ENCODE data around the gene SETMAR.

The SETMAR gene

GRCh38 chr3:4340411-4341335 is 37.5 kb downstream of the SETMAR start:
- Histone ChIP-seq H2AFZ (ENCODE audit: low read depth, low read length) (0 out of 2 replicates have a peak overlapping the region, but pooled peaks have one; percentile 14), H3K4me1 (ENCODE audit: insufficient read depth, low read length) (no peaks in the 10 kb centered on the region), H3K9ac (ENCODE audit: low read depth, low read length) (no peak overlapping the region), H3K79me2 (ENCODE audit: insufficient read depth, low read length) (no peaks in the 10 kb centered on the region), H3K4me2 (ENCODE audit: insufficient read depth, low read length) (no peak overlapping the region), H3K9me3 (ENCODE audit: insufficient read depth, low read length, severe bottlenecking) (no peaks in the 10 kb centered on the region), H3K4me3 (ENCODE audit: low read depth in 1 of 2, low read length in 2 of 2) (no peak overlapping the region), H3K36me3 (ENCODE audit: insufficient read depth, low read length) (no peaks in the 10 kb centered on the region), H4K20me1 (ENCODE audit: insufficient read depth, low read length) (no peaks in the 10 kb centered on the region), H3K27ac (ENCODE audit: low read length) (no peak overlapping the region), H3K27me3 (ENCODE audit: insufficient read depth, low read length, poor library complexity) (no peaks in the 10 kb centered on the region)
- ATAC-seq (ENCODE audit: insufficient read depth, low read depth) (no peak), DNase-seq (no peak)
- TF ChIP-seq EZH2 (IDR thresholded peaks at IDR 0.05; ENCODE audit: borderline replicate concordance, low read depth, low read length, severe bottlenecking): no peak
- no peak for TF ChIP-seq CTCF (IDR thresholded peaks at IDR 0.05; ENCODE audit: borderline replicate concordance, extremely low read depth, low read length, poor library complexity, severe bottlenecking)

- Histone ChIP-seq H2AFZ (ENCODE audit: low read depth, low read length) (no peak overlapping the region), H3K79me2 (ENCODE audit: insufficient read depth, low read length) (no peaks in the 10 kb centered on the region), H3K9me3 (ENCODE audit: insufficient read depth, low read length, severe bottlenecking) (no peaks in the 10 kb centered on the region), H4K20me1 (ENCODE audit: insufficient read depth, low read length) (no peaks in the 10 kb centered on the region), H3K9ac (ENCODE audit: low read depth, low read length) (no peak overlapping the region), H3K4me3 (ENCODE audit: low read depth in 1 of 2, low read length in 2 of 2) (no peak overlapping the region), H3K27ac (ENCODE audit: low read length) (no peak overlapping the region), H3K4me2 (ENCODE audit: insufficient read depth, low read length) (no peak overlapping the region), H3K27me3 (ENCODE audit: insufficient read depth, low read length, poor library complexity) (no peaks in the 10 kb centered on the region), H3K36me3 (ENCODE audit: insufficient read depth, low read length) (no peaks in the 10 kb centered on the region), H3K4me1 (ENCODE audit: insufficient read depth, low read length) (no peaks in the 10 kb centered on the region)
- no peak for ATAC-seq (ENCODE audit: insufficient read depth, low read depth)
- DNase-seq: no peak
- TF ChIP-seq EZH2 (IDR thresholded peaks at IDR 0.05; ENCODE audit: borderline replicate concordance, low read depth, low read length, severe bottlenecking): no peak
- TF ChIP-seq CTCF (IDR thresholded peaks at IDR 0.05; ENCODE audit: borderline replicate concordance, extremely low read depth, low read length, poor library complexity, severe bottlenecking): no peak
Measured at GRCh38 chr3:4341336-4341675, 38.1 kb downstream of the SETMAR start.

GRCh38 chr3:4343258-4343657 is 40.1 kb downstream of the SETMAR start:
- no peak for ATAC-seq (ENCODE audit: insufficient read depth, low read depth)
- TF ChIP-seq EZH2 (IDR thresholded peaks at IDR 0.05; ENCODE audit: borderline replicate concordance, low read depth, low read length, severe bottlenecking): no peak
- no peak for TF ChIP-seq CTCF (IDR thresholded peaks at IDR 0.05; ENCODE audit: borderline replicate concordance, extremely low read depth, low read length, poor library complexity, severe bottlenecking)

More at GRCh38 chr3:4343258-4343657, 40.1 kb downstream of the SETMAR start:
- Histone ChIP-seq H3K79me2 (ENCODE audit: insufficient read depth, low read length) (no peaks in the 10 kb centered on the region), H4K20me1 (ENCODE audit: insufficient read depth, low read length) (no peaks in the 10 kb centered on the region), H3K9ac (ENCODE audit: low read depth, low read length) (no peak overlapping the region), H3K36me3 (ENCODE audit: insufficient read depth, low read length) (no peaks in the 10 kb centered on the region), H2AFZ (ENCODE audit: low read depth, low read length) (no peak overlapping the region), H3K4me2 (ENCODE audit: insufficient read depth, low read length) (no peak overlapping the region), H3K9me3 (ENCODE audit: insufficient read depth, low read length, severe bottlenecking) (no peaks in the 10 kb centered on the region), H3K27me3 (ENCODE audit: insufficient read depth, low read length, poor library complexity) (no peaks in the 10 kb centered on the region), H3K27ac (ENCODE audit: low read length) (no peak overlapping the region), H3K4me1 (ENCODE audit: insufficient read depth, low read length) (no peaks in the 10 kb centered on the region), H3K4me3 (ENCODE audit: low read depth in 1 of 2, low read length in 2 of 2) (no peak overlapping the region)
- no peak for DNase-seq

Measured in DND-41 (cell line).